Amniotic epithelial cell (primary cell): ENCODE results near the gene KATNIP.

Source experiments
- DNase-seq: peaks from one replicate; pipeline ENCODE4 v3.0.0-alpha.2; 2010; ENCODE audit warnings: low read depth

Gene KATNIP

GRCh38 chr16:27549746-27550581, at the start of gene KATNIP, which contains the start of gene GTF3C1:
Gene KATNIP (plus strand): TSS chr16:27550144. CDS start chr16:27550171, 27 bp downstream.
Gene GTF3C1 (minus strand): TSS chr16:27549913. CDS start chr16:27549890, 23 bp downstream.
- peak; percentile 94 for DNase-seq

- DNase-seq = no peak
These were observed 49.1 kb upstream of the KATNIP start for GRCh38 chr16:27500801-27501200.

GRCh38 chr16:27503662-27504061, 46.3 kb upstream of the KATNIP start:
- DNase-seq = no peak

- DNase-seq = peak; percentile 23
These were observed 44.4 kb upstream of the KATNIP start for GRCh38 chr16:27505297-27506236.

GRCh38 chr16:27506771-27507170, 43.2 kb upstream of the KATNIP start:
- DNase-seq = no peak

GRCh38 chr16:27508476-27508875, 41.5 kb upstream of the KATNIP start:
- no peak for DNase-seq

GRCh38 chr16:27511657-27512448, 38.1 kb upstream of the KATNIP start:
- DNase-seq = peak; percentile 12

- DNase-seq = no peak
These were observed 35.1 kb upstream of the KATNIP start for GRCh38 chr16:27514806-27515205.

GRCh38 chr16:27515874-27516353, 34.0 kb upstream of the KATNIP start:
- peak; percentile 29 for DNase-seq

- DNase-seq = no peak
These were observed 33.6 kb upstream of the KATNIP start for GRCh38 chr16:27516365-27516764.

GRCh38 chr16:27517664-27518063, 32.3 kb upstream of the KATNIP start:
- DNase-seq = no peak

GRCh38 chr16:27518226-27518625, 31.7 kb upstream of the KATNIP start:
- no peak for DNase-seq

- no peak for DNase-seq
These were observed 28.8 kb upstream of the KATNIP start for GRCh38 chr16:27520982-27521673.

- no peak for DNase-seq
These were observed 27.7 kb upstream of the KATNIP start for GRCh38 chr16:27522173-27522707.

- no peak for DNase-seq
These were observed 23.8 kb upstream of the KATNIP start for GRCh38 chr16:27526180-27526579.

- no peak for DNase-seq
These were observed 21.6 kb upstream of the KATNIP start for GRCh38 chr16:27528294-27528693.

GRCh38 chr16:27529962-27530361, 20.0 kb upstream of the KATNIP start:
- peak; percentile 63 for DNase-seq

- no peak for DNase-seq
These were observed 18.8 kb upstream of the KATNIP start for GRCh38 chr16:27531186-27531585.

GRCh38 chr16:27531826-27532800, 17.8 kb upstream of the KATNIP start:
- no peak for DNase-seq

GRCh38 chr16:27534256-27534655, 15.7 kb upstream of the KATNIP start:
- no peak for DNase-seq
